ENCODE data around the gene CARD11. TPM values are rescaled to one million over a fixed set of nuclear protein-coding genes. Genes with fewer than 3 reads are reported as not detected.

CARD11 gene
- total RNA-seq, 2 donors from 2014 or later = 0.87 to 2.4 TPM

- Histone ChIP-seq H3K27me3 (replicated peaks; ENCODE audit: insufficient read depth) (no peaks in the 10 kb centered on the region), H3K4me3 (no peak overlapping the region), H3K4me1 (replicated peaks) (no peaks in the 10 kb centered on the region), H3K27ac (no peak overlapping the region), H3K36me3 (no peaks in the 10 kb centered on the region), H3K9me3 (no peaks in the 10 kb centered on the region)
- WGBS = 42% methylated on average over 4 of the region's 4 CpGs
- TF ChIP-seq CTCF (IDR thresholded peaks at IDR 0.05) (no peak), POLR2A (IDR thresholded peaks at IDR 0.05) (no peak), POLR2AphosphoS5 (IDR thresholded peaks at IDR 0.05) (no peak)
- no peak for DNase-seq (ENCODE audit: low spot score)
- intact Hi-C loops (cut with DNase I) = no loop called here
Measured at GRCh38 chr7:3083350-3083749, 39.7 kb upstream of the CARD11 start.

DNA sequence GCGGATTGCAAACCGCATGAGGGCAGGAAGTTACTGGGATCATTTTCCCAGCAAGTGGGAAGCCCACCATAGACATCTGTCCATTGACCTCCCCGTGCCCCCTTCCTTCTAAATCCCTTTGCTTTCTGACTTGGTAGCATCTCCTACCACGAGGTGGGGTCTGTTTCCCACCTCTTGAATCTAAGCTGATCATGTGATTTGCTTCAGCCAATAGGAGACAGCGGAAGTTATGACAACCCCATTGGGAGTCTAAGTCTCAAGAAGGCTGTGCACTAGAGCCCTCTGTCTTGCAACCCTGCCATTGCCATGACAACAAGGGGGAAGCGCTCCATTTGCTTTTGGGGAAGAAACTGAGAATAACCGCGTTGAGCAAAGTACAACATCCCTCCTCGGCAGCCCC, 39.2 kb upstream of the CARD11 start:
- no peaks in the 10 kb centered on the region for H3K4me1 ChIP-seq (replicated peaks)
- H3K27me3 ChIP-seq (replicated peaks; ENCODE audit: insufficient read depth) = no peaks in the 10 kb centered on the region
- H3K9me3 ChIP-seq = no peaks in the 10 kb centered on the region
- no peak overlapping the region for H3K27ac ChIP-seq
- no peak overlapping the region for H3K4me3 ChIP-seq
- H3K36me3 ChIP-seq = no peaks in the 10 kb centered on the region
- intact Hi-C loops (cut with DNase I) = no loop called here
- DNase-seq (ENCODE audit: low spot score) = no peak
- WGBS = 83% methylated on average over 9 of the region's 9 CpGs
- no peak for TF ChIP-seq POLR2AphosphoS5 (IDR thresholded peaks at IDR 0.05)

- no peak overlapping the region for H3K27ac ChIP-seq
- H3K4me1 ChIP-seq (replicated peaks) = no peaks in the 10 kb centered on the region
- 88% methylated on average over 6 of the region's 6 CpGs for WGBS
- DNase-seq (ENCODE audit: low spot score) = no peak
- no peaks in the 10 kb centered on the region for H3K9me3 ChIP-seq
- H3K4me3 ChIP-seq = no peak overlapping the region
- TF ChIP-seq POLR2A (IDR thresholded peaks at IDR 0.05) = no peak
- TF ChIP-seq CTCF (IDR thresholded peaks at IDR 0.05) = no peak
- no peak for TF ChIP-seq POLR2AphosphoS5 (IDR thresholded peaks at IDR 0.05)
- intact Hi-C loops (cut with DNase I) = no loop called here
- no peaks in the 10 kb centered on the region for H3K27me3 ChIP-seq (replicated peaks; ENCODE audit: insufficient read depth)
- no peaks in the 10 kb centered on the region for H3K36me3 ChIP-seq
Measured at GRCh38 chr7:3082386-3082785, 38.7 kb upstream of the CARD11 start.

GRCh38 chr7:3080106-3080505, 36.4 kb upstream of the CARD11 start:
- no peak overlapping the region for H3K27ac ChIP-seq
- no peak for DNase-seq (ENCODE audit: low spot score)
- TF ChIP-seq POLR2AphosphoS5 (IDR thresholded peaks at IDR 0.05) (no peak), POLR2A (IDR thresholded peaks at IDR 0.05) (no peak), CTCF (IDR thresholded peaks at IDR 0.05) (no peak)
- intact Hi-C loops (cut with DNase I) = no loop called here
- no peaks in the 10 kb centered on the region for H3K27me3 ChIP-seq (replicated peaks; ENCODE audit: insufficient read depth)
- no peaks in the 10 kb centered on the region for H3K9me3 ChIP-seq
- no peak overlapping the region for H3K4me3 ChIP-seq
- no peaks in the 10 kb centered on the region for H3K4me1 ChIP-seq (replicated peaks)
- H3K36me3 ChIP-seq = no peaks in the 10 kb centered on the region
- 74% methylated on average over 5 of the region's 5 CpGs for WGBS

DNA sequence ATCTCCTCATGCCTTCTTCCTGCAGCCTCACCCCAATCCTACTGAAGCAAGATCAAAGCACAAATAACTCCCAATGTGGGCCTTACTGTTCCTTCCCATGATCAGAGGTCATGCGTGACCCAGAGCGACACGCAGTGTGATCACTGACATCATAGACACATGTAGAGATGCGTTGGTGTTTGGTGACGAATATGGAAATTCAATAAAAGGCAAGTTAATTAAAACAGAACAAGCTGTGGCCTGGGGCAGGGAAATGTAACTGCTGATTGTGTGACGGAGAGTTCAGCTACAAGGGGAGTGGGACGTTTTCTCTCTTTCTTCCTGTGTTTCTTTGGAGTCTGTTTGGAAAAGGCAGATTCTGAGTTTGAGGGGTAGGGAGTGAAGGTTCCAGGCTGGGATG, 34.8 kb upstream of the CARD11 start:
- TF ChIP-seq POLR2AphosphoS5 (IDR thresholded peaks at IDR 0.05) (no peak), CTCF (IDR thresholded peaks at IDR 0.05) (no peak), POLR2A (IDR thresholded peaks at IDR 0.05) (no peak)
- no peak for DNase-seq (ENCODE audit: low spot score)
- Histone ChIP-seq H3K4me3 (no peak overlapping the region), H3K4me1 (replicated peaks) (no peaks in the 10 kb centered on the region), H3K36me3 (no peaks in the 10 kb centered on the region), H3K9me3 (no peaks in the 10 kb centered on the region), H3K27ac (no peak overlapping the region), H3K27me3 (replicated peaks; ENCODE audit: insufficient read depth) (no peaks in the 10 kb centered on the region)
- intact Hi-C loops (cut with DNase I) = no loop called here
- 86% methylated on average over 7 of the region's 7 CpGs for WGBS
